Esophagus muscularis mucosa (tissue), 4 donors: ENCODE results near the gene TMEM88. TPM values are rescaled to one million over a fixed set of nuclear protein-coding genes. Genes with fewer than 3 reads are reported as not detected.

Experiments
- DNase-seq: peaks from one replicate; pipeline ENCODE4 v3.0.0-alpha.2; 2017; ENCODE audit errors: extremely low spot score
- H3K27ac ChIP-seq, 4 donors: fragments of 200-600 bp; sonication (generic); replicated peaks in 1 of 4; 1 replicate in 3 of 4; 2 replicates in 1 of 4; pipeline ENCODE4 v1.5.1; 2016 to 2019; ENCODE audit warnings: mild to moderate bottlenecking in 1 of 4
- H3K27me3 ChIP-seq, 4 donors: fragments of 200-600 bp; sonication (generic); one replicate each; pipeline versions ENCODE4 v1.5.1 to v1.6.0; 2016 to 2019
- H3K36me3 ChIP-seq, 4 donors: fragments of 200-600 bp; sonication (generic); one replicate each; pipeline ENCODE4 v1.5.1; 2016 to 2019
- H3K4me1 ChIP-seq, 4 donors: fragments of 200-600 bp; sonication (generic); one replicate each; pipeline ENCODE4 v1.5.1; 2016 to 2019
- H3K4me3 ChIP-seq, 4 donors: fragments of 200-600 bp; sonication (generic); 1 replicate in 2 of 4; 2 replicates in 2 of 4; pipeline ENCODE4 v1.5.1; 2016 to 2019; ENCODE audit warnings: mild to moderate bottlenecking in 4 of 4, moderate library complexity in 1 of 4
- H3K9me3 ChIP-seq, 4 donors: fragments of 200-600 bp; sonication (generic); 1 replicate in 3 of 4; 2 replicates in 1 of 4; pipeline ENCODE4 v1.5.1; 2016 to 2019
- CTCF ChIP-seq, 3 experiments: fragments of 200-600 bp in 2 of 3; fragments of 450-650 bp in 1 of 3; sonication (generic) in 2 of 3; IDR thresholded peaks; one replicate each; pipeline ENCODE4 v1.5.1; 2017 to 2019; ENCODE audit warnings: antibody characterized with exemption in 3 of 3, mild to moderate bottlenecking in 2 of 3, moderate library complexity in 1 of 3
- EP300 ChIP-seq: sonication (generic); formaldehyde crosslinking; IDR thresholded peaks from one replicate; pipeline ENCODE4 v1.6.1; 2017; ENCODE audit warnings: antibody characterized with exemption
- POLR2A ChIP-seq: fragments of 450-650 bp; IDR thresholded peaks from one replicate; pipeline ENCODE4 v1.6.1; 2017; ENCODE audit warnings: antibody characterized with exemption, moderate library complexity, mild to moderate bottlenecking, low read depth
- POLR2AphosphoS5 ChIP-seq, 2 donors: sonication (generic); formaldehyde crosslinking; IDR thresholded peaks; one replicate each; pipeline ENCODE4 v1.6.1; 2017; ENCODE audit warnings: antibody characterized with exemption in 2 of 2
- WGBS: methylation state at CpG from one replicate; pipeline ENCODE4 v1.1.5; 2018; 5-methylcytosine and 5-hydroxymethylcytosine counted together
- intact Hi-C: fragments of 100-400 bp; cut with DNase I; formaldehyde crosslinking; loops from one replicate; pipeline ENCODE4 v1.15.1; 2023
- total RNA-seq, 4 donors: library from RNA; depleted of rRNA; stranded (reverse); fragments of >200 nt; gene quantifications; one replicate each; pipeline versions ENCODE4 v1.1.0 to v1.2.1, GENCODE V29; 2016

TMEM88 gene
- total RNA-seq, 4 donors from 2014 or later = 13.3 to 45.9 (median 42.5) TPM

- Histone ChIP-seq H3K4me3 (no peak overlapping the region), H3K27ac (no peak overlapping the region), H3K27me3 (no peaks in the 10 kb centered on the region), H3K36me3 (peaks cover 0 to 9% (median 2%) of the 10 kb centered on the region in 4 donors), H3K9me3 (no peaks in the 10 kb centered on the region), H3K4me1 (no peaks in the 10 kb centered on the region)
- WGBS = 72% methylated on average over 4 of the region's 4 CpGs
- TF ChIP-seq CTCF (IDR thresholded peaks at IDR 0.05) (no peak), POLR2AphosphoS5 (IDR thresholded peaks at IDR 0.05) (no peak), POLR2A (no peak), EP300 (no peak)
- no peak for DNase-seq
- intact Hi-C loops = no loop called here
These were observed 18.2 kb downstream of the TMEM88 start for GRCh38 chr17:7873051-7873450.

- TF ChIP-seq CTCF (IDR thresholded peaks at IDR 0.05) (no peak), EP300 (no peak), POLR2AphosphoS5 (IDR thresholded peaks at IDR 0.05) (no peak), POLR2A (no peak)
- Histone ChIP-seq H3K36me3 (peaks cover 0 to 26% (median 8%) of the 10 kb centered on the region in 4 donors), H3K9me3 (no peaks in the 10 kb centered on the region), H3K27me3 (no peaks in the 10 kb centered on the region), H3K27ac (no peak overlapping the region), H3K4me3 (no peak overlapping the region), H3K4me1 (peaks cover 0 to 7% (median 0%) of the 10 kb centered on the region in 4 donors)
- DNase-seq = no peak
- intact Hi-C loops = no loop called here
- WGBS = 90% methylated on average over 2 of the region's 2 CpGs
These were observed 21.0 kb downstream of the TMEM88 start for GRCh38 chr17:7875804-7876370.

GRCh38 chr17:7878234-7878633 is 23.4 kb downstream of the TMEM88 start:
- no peak for DNase-seq
- Histone ChIP-seq H3K4me3 (no peak overlapping the region), H3K9me3 (no peaks in the 10 kb centered on the region), H3K36me3 (peaks cover 0 to 27% (median 9%) of the 10 kb centered on the region in 4 donors), H3K4me1 (peaks cover 0 to 27% (median 19%) of the 10 kb centered on the region in 4 donors), H3K27ac (no peak overlapping the region), H3K27me3 (no peaks in the 10 kb centered on the region)
- intact Hi-C loops = no loop called here
- TF ChIP-seq CTCF (IDR thresholded peaks at IDR 0.05) = no peak
- TF ChIP-seq POLR2AphosphoS5 (IDR thresholded peaks at IDR 0.05) = no peak
- no peak for TF ChIP-seq EP300
- TF ChIP-seq POLR2A = no peak
- 93% methylated on average over 7 of the region's 7 CpGs for WGBS

GRCh38 chr17:7880076-7880868 is 25.4 kb downstream of the TMEM88 start:
- intact Hi-C loops = loop anchor here (2.0 kb wide), 1 partner anchor 15 kb away; no protein-coding TSS in a partner anchor
- Histone ChIP-seq H3K27ac (no peak overlapping the region), H3K36me3 (peaks cover 0 to 23% (median 9%) of the 10 kb centered on the region in 4 donors), H3K4me1 (peaks cover 3 to 37% (median 30%) of the 10 kb centered on the region in 4 donors), H3K27me3 (no peaks in the 10 kb centered on the region), H3K4me3 (no peak overlapping the region), H3K9me3 (no peaks in the 10 kb centered on the region)
- TF ChIP-seq POLR2A (no peak), POLR2AphosphoS5 (IDR thresholded peaks at IDR 0.05) (no peak), EP300 (no peak), CTCF (IDR thresholded peaks at IDR 0.05) (no peak)
- no peak for DNase-seq
- WGBS = 85% methylated on average over 3 of the region's 3 CpGs
